GM21360 (cell line): ENCODE results near the gene ASRGL1.

Source experiments
- ATAC-seq: cut with Tn5 transposase; IDR thresholded peaks from one replicate; pipeline ENCODE4 v1.9.1; 2021; ENCODE audit warnings: mild to moderate bottlenecking, moderate library complexity; ENCODE audit not compliant: unreplicated experiment

The ASRGL1 gene

GRCh38 chr11:62439785-62440602 is 102.7 kb downstream of the ASRGL1 start:
- ATAC-seq, result no peak
